T-helper 1 cell treated with Interleukin-12 subunit alpha and Interleukin-12 subunit beta and Interleukin-4 antibody, amounts not matched to agents 30 ng/mL and 1 ng/mL, for 36 hours (primary cell): ENCODE measurements around the gene TMEM237. TPM values are rescaled to one million over a fixed set of nuclear protein-coding genes. Genes with fewer than 3 reads are reported as not detected.

Experiments
- total RNA-seq: library from RNA; stranded (reverse); gene quantifications from 2 replicates; pipeline ENCODE4 v1.2.3, GENCODE V29; 2022

The TMEM237 gene
- total RNA-seq, 1 donor from 2014 or later: 14.7 TPM

Other genes starting within 250 kb of the TMEM237 start
- 42.3 and 42.4 TPM in 2 replicates for gene TRAK2, start 192.0 kb downstream of the TMEM237 start, total RNA-seq
- 14.6 and 15.5 TPM in 2 replicates for gene STRADB, start 191.8 kb downstream of the TMEM237 start, total RNA-seq
- 0.15 TPM in 1 of 2 replicates, not detected in the other for gene MPP4, start 55.1 kb upstream of the TMEM237 start, total RNA-seq
- 11.2 and 14.9 TPM in 2 replicates for gene ALS2, start 137.4 kb upstream of the TMEM237 start, total RNA-seq
- not detected in 2 replicates for gene CDK15, start 163.0 kb upstream of the TMEM237 start, total RNA-seq